A549 treated with CpdA at 1 μM for 4 hours (cell line): ENCODE results near the gene KCTD14. TPM values are rescaled to one million over a fixed set of nuclear protein-coding genes. Genes with fewer than 3 reads are reported as not detected.

ENCODE experiments used
- total RNA-seq: library from RNA; stranded (reverse); fragments of 200-300 nt; extraction: Qiagen RNA extraction; gene quantifications from 5 replicates; pipeline ENCODE4 v1.2.3, GENCODE V29; 2022; ENCODE audit warnings: low read depth

The KCTD14 gene
- total RNA-seq, result 1.6 to 2.2 TPM (median 1.9 TPM) in 5 replicates

DNA sequence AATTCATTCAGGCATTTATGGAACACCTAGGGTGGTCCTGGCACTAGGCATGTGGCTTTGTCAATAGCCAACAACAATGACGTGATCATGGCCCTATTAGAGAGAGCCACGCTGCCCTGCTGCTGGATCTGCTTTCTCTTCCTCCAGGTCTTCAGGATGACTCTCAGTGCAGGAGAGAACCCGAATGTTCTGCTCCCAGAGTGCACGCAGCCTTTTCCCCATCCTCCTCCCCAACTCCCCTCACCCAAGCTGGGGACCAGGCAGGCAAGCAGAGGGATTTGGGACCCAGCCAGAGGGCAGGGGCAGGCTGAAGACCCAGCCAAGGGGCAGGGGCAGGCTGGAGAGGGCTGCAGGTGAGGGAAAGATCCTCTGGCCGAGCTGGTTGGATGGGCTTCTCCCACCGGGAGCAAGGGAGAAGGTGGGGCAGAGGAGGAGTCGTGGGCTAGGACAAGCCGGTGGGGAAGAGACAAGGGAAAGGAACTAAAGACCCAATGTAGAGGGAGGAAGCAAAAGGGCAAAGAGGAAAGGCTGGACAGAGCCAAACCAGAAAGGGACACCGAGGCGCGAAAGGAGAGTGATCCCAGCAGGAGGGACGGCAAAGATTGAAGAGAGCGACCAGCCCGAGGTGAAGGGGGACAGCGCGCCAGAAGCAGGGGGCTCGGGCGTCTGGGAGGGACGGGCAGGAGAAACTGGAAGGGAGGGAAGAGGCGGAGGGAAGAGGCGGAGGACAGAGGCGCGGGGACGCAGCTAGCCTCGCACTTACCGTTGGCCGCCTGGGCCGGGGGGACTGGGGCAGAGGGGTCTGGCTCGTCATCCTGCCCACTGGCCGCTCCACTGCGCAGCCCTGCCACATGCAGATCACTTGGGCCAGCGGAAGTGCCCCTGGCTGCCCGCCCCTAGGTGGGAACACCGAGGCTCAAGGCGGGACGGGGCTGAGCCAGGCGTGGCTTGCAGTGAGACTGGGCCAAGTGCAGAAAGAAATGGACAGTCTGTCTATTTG lies at the start of gene KCTD14:
Gene KCTD14 (minus strand): TSS at position 880 of the 1,000 bp plus-strand sequence. CDS start 27 bp downstream, at position 853.

DNA sequence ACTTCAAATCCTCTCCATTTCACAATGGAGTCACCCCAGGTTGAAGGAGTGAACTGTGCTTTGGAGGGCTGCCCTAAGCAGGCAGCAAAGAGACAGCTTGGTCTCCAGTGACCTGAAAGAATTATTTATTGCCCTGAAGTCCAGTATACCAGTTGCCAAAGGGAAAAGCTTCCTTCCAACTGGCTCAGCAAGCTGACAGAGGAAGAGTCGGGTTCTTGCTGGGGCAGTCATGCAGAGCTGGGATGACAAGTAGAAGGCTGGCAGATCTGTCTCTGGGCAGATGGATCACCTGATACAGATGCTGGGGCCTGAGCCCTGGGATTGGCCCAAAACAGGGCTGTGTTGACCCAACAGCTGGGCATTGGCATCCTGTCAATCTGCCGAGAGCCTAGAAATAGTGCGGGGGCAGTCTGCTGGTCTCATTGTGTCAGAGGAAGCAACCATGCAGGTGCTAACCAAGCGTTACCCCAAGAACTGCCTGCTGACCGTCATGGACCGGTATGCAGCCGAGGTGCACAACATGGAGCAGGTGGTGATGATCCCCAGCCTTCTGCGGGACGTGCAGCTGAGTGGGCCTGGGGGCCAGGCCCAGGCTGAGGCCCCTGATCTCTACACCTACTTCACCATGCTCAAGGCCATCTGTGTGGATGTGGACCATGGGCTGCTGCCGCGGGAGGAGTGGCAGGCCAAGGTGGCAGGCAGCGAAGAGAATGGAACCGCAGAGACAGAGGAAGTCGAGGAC lies 40.5 kb upstream of the KCTD14 start, which contains the start of gene THRSP:
Gene THRSP (plus strand): TSS at position 422 of the 742 bp plus-strand sequence. CDS start 21 bp downstream, at position 443.

DNA sequence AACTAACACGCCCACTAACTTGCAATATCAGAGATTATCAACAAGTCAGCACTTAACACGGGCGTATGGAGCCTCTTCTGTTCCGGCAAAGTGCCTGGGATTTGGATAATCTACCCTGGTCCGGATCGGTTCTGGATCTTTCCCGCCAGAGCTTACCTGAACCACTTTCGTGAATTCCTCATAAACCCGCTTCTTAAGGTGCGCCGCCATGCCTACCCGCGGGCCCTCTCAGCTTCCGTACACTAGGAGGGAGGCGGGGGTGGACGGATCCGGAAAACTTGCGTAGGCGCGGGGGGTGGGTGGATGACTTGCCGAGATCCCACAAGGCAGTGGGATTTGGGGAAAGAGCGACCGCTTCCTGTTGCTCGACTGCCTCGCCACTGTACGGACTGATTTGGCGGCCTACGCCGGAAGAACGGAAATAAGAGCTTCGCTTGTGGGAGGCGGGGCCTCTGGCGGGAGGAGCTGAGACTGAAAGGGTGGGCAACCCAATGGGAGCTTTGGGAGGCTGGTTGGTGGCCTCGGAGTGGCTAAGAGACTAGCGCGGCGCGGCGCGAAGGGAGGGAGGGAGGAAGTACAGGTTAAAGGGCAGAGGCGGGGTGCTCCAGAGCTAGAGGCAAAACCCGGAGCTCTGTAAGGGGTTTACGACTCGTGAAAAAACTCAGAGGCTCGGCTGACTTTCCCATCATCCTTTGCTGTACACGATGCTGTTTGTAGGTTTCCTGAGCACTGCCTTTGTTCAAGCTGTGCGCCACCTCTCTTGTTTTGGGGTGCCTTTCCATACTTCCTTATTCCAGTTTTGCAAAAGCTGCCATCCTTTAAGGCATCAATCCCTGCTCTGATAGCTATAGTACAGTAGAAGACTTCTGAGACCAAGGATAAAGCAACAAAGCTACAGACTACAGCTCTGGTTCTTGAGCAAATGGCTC lies 28.4 kb downstream of the KCTD14 start, which contains the start of gene INTS4:
Gene INTS4 (minus strand): TSS at position 235 of the 929 bp plus-strand sequence. CDS start 25 bp downstream, at position 210.

Other genes starting within 250 kb of the KCTD14 start
- gene RSF1, start 202.6 kb downstream of the KCTD14 start, total RNA-seq, result 11.9 to 23.3 TPM (median 17.2 TPM) in 5 replicates
- 25.9 to 32.0 TPM (median 28.9 TPM) in 5 replicates for gene AAMDC, start 202.1 kb downstream of the KCTD14 start, total RNA-seq
- gene INTS4, start 28.6 kb downstream of the KCTD14 start, total RNA-seq, result 19.5 to 21.8 TPM (median 20.2 TPM) in 5 replicates
- not detected in 5 replicates for gene THRSP, start 40.6 kb upstream of the KCTD14 start, total RNA-seq
- gene NDUFC2, start 56.6 kb upstream of the KCTD14 start, total RNA-seq, result 221 to 261 TPM (median 253 TPM) in 5 replicates
- gene ALG8, start 116.3 kb upstream of the KCTD14 start, total RNA-seq, result 52.6 to 68.1 TPM (median 62.6 TPM) in 5 replicates
- 6.0 to 8.7 TPM (median 8.1 TPM) in 5 replicates for gene KCTD21, start 165.3 kb upstream of the KCTD14 start, total RNA-seq
- gene USP35, start 165.6 kb upstream of the KCTD14 start, total RNA-seq, result 4.5 to 7.6 TPM (median 6.6 TPM) in 5 replicates